ENCODE measurements around the gene VAC14.

VAC14 gene

DNA sequence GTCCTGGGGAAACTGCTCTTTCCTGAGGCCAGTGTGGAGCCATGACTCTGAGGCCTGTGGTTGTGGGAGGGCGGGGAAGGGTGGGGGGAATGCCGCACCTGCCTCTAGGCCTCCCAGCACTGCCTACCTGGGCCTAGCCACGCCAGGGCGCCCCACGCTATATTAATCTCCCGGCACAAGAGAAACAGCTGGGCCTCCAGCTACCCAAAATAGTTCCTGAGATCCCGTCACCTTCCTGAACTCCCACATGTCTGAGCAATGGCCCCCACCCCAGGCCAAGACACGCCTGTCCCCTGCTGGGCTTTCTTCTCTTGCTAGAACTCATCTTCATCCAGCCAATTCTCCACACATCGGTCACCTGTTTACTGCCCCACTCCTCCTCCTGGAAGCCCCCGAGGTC lies 102.1 kb downstream of the VAC14 start:
- no peak overlapping the region for H3K4me3 ChIP-seq (ENCODE audit: low read depth, low read length)
- TF ChIP-seq, protein P1, sequence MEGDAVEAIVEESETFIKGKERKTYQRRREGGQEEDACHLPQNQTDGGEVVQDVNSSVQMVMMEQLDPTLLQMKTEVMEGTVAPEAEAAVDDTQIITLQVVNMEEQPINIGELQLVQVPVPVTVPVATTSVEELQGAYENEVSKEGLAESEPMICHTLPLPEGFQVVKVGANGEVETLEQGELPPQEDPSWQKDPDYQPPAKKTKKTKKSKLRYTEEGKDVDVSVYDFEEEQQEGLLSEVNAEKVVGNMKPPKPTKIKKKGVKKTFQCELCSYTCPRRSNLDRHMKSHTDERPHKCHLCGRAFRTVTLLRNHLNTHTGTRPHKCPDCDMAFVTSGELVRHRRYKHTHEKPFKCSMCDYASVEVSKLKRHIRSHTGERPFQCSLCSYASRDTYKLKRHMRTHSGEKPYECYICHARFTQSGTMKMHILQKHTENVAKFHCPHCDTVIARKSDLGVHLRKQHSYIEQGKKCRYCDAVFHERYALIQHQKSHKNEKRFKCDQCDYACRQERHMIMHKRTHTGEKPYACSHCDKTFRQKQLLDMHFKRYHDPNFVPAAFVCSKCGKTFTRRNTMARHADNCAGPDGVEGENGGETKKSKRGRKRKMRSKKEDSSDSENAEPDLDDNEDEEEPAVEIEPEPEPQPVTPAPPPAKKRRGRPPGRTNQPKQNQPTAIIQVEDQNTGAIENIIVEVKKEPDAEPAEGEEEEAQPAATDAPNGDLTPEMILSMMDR (IDR thresholded peaks at IDR 0.05; ENCODE audit: low read depth, low read length), result no peak

DNA sequence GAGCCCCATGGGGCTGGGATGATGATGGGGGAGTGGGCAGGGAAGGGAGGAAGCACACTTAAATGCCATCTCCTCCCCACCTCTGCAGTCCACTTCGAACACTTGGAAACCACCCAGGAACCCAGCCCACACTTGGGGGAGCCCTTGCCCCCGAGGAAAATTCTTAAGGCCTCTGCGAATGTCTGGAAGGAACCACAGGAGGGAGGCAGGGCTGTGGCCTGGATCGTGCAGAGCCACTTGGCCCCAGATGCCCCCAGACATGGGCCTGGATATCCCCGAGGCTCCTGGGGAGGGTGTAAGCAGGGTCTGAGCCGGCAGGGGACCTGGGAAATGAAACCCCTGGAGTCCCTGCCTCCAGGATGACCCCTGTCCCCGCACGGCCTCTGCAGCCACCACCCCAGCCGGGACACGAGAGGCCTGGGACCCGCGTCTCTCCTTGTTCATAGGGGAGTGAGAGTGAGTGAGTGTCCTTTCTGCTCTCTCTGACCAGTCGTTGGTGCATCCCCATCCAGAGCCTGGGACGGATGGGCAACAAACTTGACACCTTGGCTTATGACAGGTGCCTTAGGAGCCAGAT lies 103.3 kb downstream of the VAC14 start:
- TF ChIP-seq, protein P1 (IDR thresholded peaks at IDR 0.05; ENCODE audit: low read depth, low read length), result no peak
- no peak overlapping the region for H3K4me3 ChIP-seq (ENCODE audit: low read depth, low read length)

DNA sequence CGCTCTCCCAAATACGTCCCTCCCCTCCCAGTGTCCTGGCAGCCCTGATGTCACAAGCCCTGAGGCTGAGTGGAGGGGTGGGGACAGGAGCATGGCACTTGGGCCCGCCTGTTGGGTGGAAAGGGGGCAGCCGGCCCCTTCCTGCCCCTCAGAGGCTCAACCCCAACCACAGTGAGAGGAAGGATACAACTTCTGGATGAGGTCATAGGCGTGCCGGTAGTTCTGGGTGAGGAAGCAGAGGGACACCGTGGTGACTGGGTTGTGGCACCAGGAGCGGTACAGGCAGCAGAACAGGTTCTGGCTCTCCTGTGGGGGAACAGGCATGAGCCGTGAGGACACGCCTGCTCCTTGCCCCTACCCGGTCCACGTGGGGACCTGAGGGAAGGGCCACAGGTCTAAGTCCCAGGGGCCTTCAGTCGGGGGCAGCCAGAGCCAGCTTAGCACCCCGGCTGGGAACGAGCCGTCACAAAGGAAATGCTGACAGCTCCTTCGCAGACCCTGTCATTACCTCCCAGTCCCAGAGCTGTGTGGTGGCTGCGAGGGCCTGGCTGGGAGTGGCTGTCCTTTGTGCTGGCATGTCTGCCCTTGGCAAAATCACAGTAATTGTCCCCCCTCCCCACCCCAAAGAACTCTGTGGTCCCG lies 103.9 kb downstream of the VAC14 start:
- TF ChIP-seq, protein P1 (IDR thresholded peaks at IDR 0.05; ENCODE audit: low read depth, low read length), result no peak
- H3K4me3 ChIP-seq (ENCODE audit: low read depth, low read length), result no peak overlapping the region

DNA sequence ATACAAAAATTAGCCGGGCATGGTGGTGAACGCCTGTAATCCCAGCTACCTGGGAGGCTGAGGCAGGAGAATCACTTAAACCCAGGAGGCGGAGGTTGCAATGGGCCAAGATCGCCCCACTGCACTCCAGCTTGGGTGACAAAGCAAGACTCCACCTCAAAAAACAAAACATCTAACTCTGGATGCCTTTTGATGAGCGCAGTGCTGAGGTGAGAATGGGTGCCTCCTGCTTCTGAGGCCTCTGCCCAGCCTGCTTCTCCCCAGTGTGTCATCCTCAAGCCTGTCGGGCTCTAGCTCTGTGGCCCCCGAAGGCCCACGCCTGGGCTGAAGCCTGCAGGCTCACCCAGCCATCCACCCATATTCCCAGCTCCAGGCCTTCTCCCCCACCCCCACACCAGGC lies 104.6 kb downstream of the VAC14 start:
- TF ChIP-seq, protein P1 (IDR thresholded peaks at IDR 0.05; ENCODE audit: low read depth, low read length), result no peak
- H3K4me3 ChIP-seq (ENCODE audit: low read depth, low read length), result no peak overlapping the region

DNA sequence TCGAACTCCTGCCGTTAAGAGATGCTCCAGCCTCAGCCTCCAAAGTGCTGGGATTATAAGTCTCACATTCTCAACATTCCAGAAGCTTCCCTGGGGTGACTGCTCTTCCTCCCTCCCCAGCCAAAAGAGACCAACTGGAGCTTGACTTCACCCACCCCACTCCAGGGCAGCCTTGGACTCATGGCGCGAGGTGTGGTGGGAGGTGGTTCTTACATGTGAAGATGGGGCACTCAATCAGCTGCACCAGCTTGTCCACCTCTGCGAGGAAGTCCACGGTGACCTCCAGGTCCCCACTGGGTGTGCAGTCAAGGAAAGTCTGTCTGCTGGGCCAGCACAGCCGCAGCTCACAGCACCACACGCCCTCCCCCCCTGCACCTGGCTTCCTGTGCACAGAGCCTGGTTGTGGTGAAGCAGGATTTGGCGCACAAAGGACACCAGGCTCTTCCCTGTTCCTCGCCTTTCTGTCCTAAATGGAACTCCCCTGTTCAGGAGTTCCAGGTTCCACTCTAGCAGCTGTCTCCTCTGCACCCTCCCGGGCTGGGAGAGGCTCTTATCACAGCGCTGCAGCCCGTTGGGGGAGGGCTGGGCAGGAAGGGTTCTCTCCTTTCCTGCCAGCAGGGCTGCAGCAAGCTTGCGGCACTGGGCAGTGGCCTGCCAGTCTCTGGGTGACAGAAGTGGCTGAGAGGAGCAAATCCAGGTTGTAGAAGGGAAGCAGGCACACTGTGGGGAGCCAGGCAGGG lies 105.5 kb downstream of the VAC14 start:
- no peak overlapping the region for H3K4me3 ChIP-seq (ENCODE audit: low read depth, low read length)
- TF ChIP-seq, protein P1 (IDR thresholded peaks at IDR 0.05; ENCODE audit: low read depth, low read length), result no peak

DNA sequence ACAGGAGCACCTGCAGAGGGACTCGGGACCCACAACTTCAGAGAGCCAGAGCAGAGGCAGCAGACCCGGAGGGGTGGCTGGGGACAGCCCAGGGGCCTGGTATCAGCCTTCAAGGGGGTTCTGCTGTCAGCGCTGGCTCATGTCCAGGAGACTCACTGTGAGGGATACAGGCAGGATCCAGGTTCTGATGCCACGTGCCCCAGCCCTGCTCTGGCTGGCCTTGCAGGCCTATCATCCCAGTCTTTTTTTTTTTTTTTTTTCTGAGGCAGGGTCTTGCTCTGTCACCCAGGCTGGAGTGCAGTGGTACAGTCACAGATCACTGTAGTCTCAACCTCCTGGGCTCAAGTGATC lies 106.1 kb downstream of the VAC14 start:
- H3K4me3 ChIP-seq (ENCODE audit: low read depth, low read length), result no peak overlapping the region
- TF ChIP-seq, protein P1 (IDR thresholded peaks at IDR 0.05; ENCODE audit: low read depth, low read length), result no peak
